Erythroblast (primary cell): ENCODE data around the gene UEVLD.

Experiments used
- GATA1 ChIP-seq: IDR thresholded peaks from 2 replicates; pipeline ENCODE4 v1.6.1; 2011; ENCODE audit warnings: low read depth, mild to moderate bottlenecking, control low read depth, low read length, moderate library complexity
- POLR2A ChIP-seq: IDR thresholded peaks from 2 replicates; pipeline ENCODE4 v1.6.1; 2011; ENCODE audit warnings: mild to moderate bottlenecking, low read length

DNA sequence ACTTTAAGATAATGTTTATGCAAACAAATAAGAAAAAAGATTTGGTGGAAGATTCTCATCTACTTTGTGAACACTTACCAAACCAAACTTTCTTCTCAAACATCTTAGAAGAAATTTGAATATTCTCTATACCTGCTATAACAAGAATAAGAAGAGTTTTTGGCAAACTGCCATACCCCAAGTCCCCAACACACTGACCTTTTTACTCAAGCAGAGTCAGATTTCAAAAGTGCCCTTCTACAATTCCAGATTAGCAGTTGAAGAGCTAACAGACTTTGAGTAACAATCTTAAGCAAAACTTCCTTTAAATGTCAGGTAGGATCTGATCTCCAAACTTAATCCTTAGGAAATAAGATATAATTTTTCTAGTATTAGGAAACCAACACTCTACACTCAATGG is 95.6 kb downstream of the UEVLD start:
- no peak for TF ChIP-seq POLR2A
- TF ChIP-seq GATA1 = no peak
